Naive thymus-derived CD4-positive, alpha-beta T cell (primary cell): Measurements from ENCODE around the gene TCEAL5. TPM values are rescaled to one million over a fixed set of nuclear protein-coding genes. Genes with fewer than 3 reads are reported as not detected.

Source experiments
- ATAC-seq: fragments of 150-1000 bp; cut with Tn5 transposase; 2 replicates; pipeline ENCODE4 v1.10.0; 2021; ENCODE audit warnings: mild to moderate bottlenecking, moderate library complexity
- CTCF ChIA-PET: fragments of 350-600 bp; sonication (Branson Sonifier 250); formaldehyde crosslinking; loops from one replicate; lab custom pipeline; 2021; ENCODE audit warnings: antibody characterized with exemption; lab: Charles Lee
- POLR2A ChIA-PET: fragments of 350-600 bp; sonication (Branson Sonifier 250); formaldehyde crosslinking; loops from one replicate; lab custom pipeline; 2021; ENCODE audit warnings: antibody characterized with exemption, inconsistent platforms; lab: Charles Lee
- DNase-seq, 9 donors: peaks; one replicate each; pipeline versions ENCODE4 v3.0.0 to v3.0.0-alpha.2; 2020 to 2022; ENCODE audit warnings: mixed read lengths in 1 of 9
- H3K27ac ChIP-seq: one replicate; pipeline ENCODE4 v1.7.0; 2013; ENCODE audit warnings: mild to moderate bottlenecking, low read depth, low read length, moderate library complexity
- H3K27me3 ChIP-seq, 2 donors: one replicate each; pipeline ENCODE4 v1.7.0; 2013; ENCODE audit warnings: low read length in 2 of 2, mild to moderate bottlenecking in 2 of 2, moderate library complexity in 2 of 2; ENCODE audit not compliant: control insufficient read depth in 2 of 2, insufficient read depth in 2 of 2
- H3K36me3 ChIP-seq, 3 experiments: 1 replicate in 2 of 3; 2 replicates in 1 of 3; pipeline ENCODE4 v1.7.0; 2013; ENCODE audit warnings: low read length in 3 of 3, mild to moderate bottlenecking in 3 of 3, moderate library complexity in 1 of 3; ENCODE audit not compliant: insufficient read depth in 3 of 3, control insufficient read depth in 2 of 3
- H3K4me1 ChIP-seq, 2 donors: one replicate each; pipeline ENCODE4 v1.7.0; 2013; ENCODE audit warnings: low read length in 2 of 2, mild to moderate bottlenecking in 2 of 2, moderate library complexity in 1 of 2; ENCODE audit not compliant: control insufficient read depth in 2 of 2, insufficient read depth in 2 of 2
- H3K4me3 ChIP-seq: 2 replicates; pipeline ENCODE4 v1.7.0; 2013; ENCODE audit warnings: mild to moderate bottlenecking, low read length
- H3K9me3 ChIP-seq, 3 experiments: 1 replicate in 2 of 3; 2 replicates in 1 of 3; pipeline ENCODE4 v1.7.0; 2013; ENCODE audit warnings: low read length in 3 of 3; ENCODE audit not compliant: control insufficient read depth in 2 of 3
- H3K27ac Mint-ChIP-seq, 9 donors: one replicate each; pipeline ENCODE4 v1.8.0; 2020 to 2022; ENCODE audit warnings: mixed read lengths in 9 of 9, mild to moderate bottlenecking in 8 of 9, moderate library complexity in 5 of 9, inconsistent platforms in 2 of 9
- H3K27me3 Mint-ChIP-seq, 5 donors: one replicate each; pipeline ENCODE4 v1.8.0; 2021 to 2022; ENCODE audit warnings: mixed read lengths in 5 of 5, mild to moderate bottlenecking in 1 of 5
- H3K36me3 Mint-ChIP-seq, 5 donors: one replicate each; pipeline ENCODE4 v1.8.0; 2020 to 2022; ENCODE audit warnings: mixed read lengths in 5 of 5, mild to moderate bottlenecking in 3 of 5, inconsistent platforms in 1 of 5
- H3K4me1 Mint-ChIP-seq, 7 donors: one replicate each; pipeline ENCODE4 v1.8.0; 2020 to 2022; ENCODE audit warnings: mixed read lengths in 7 of 7, mild to moderate bottlenecking in 3 of 7, inconsistent platforms in 1 of 7
- H3K4me3 Mint-ChIP-seq, 10 donors: one replicate each; pipeline ENCODE4 v1.8.0; 2020 to 2022; ENCODE audit warnings: mild to moderate bottlenecking in 10 of 10, mixed read lengths in 10 of 10, moderate library complexity in 6 of 10, inconsistent platforms in 2 of 10
- H3K9me3 Mint-ChIP-seq, 11 donors: one replicate each; pipeline ENCODE4 v1.8.0; 2020 to 2022; ENCODE audit warnings: mixed read lengths in 11 of 11, mild to moderate bottlenecking in 4 of 11, inconsistent platforms in 1 of 11, moderate library complexity in 1 of 11
- intact Hi-C, 2 donors: fragments of 100-400 bp; cut with micrococcal nuclease; formaldehyde crosslinking; loops; one replicate each; pipeline ENCODE4 v1.15.1; 2023
- polyA plus RNA-seq, 2 donors: library from polyadenylated mRNA; unstranded; fragments of 300-500 nt; fragmentation: Illumina TruSeq; gene quantifications; one replicate each; pipeline ENCODE4 v1.2.3, GENCODE V29; 2021
- total RNA-seq, 6 experiments: library from RNA in 5 of 6; stranded (reverse) in 5 of 6; gene quantifications; 1 replicate in 5 of 6; 2 replicates in 1 of 6; pipeline ENCODE4 v1.2.3 and lab custom pipeline; 2021 to 2026

TCEAL5 gene
- total and polyA plus RNA-seq, 7 experiments from 2014 or later = not detected

GRCh38 chrX:103256651-103257050, 19.9 kb downstream of the TCEAL5 start:
- ChIA-PET POLR2A (no interaction called here), CTCF (no interaction called here)
- H3K9me3 Mint-ChIP-seq = no peaks in the 10 kb centered on the region
- H3K4me3 Mint-ChIP-seq = no peak overlapping the region
- peaks cover 0 to 18% (median 0%) of the 10 kb centered on the region in 5 donors for H3K27me3 Mint-ChIP-seq
- Histone ChIP-seq H3K36me3 (no peaks in the 10 kb centered on the region), H3K4me3 (no peak overlapping the region), H3K4me1 (no peaks in the 10 kb centered on the region), H3K27ac (no peak overlapping the region), H3K9me3 (no peaks in the 10 kb centered on the region), H3K27me3 (no peaks in the 10 kb centered on the region)
- ATAC-seq (no peak), DNase-seq (no peak)
- H3K27ac Mint-ChIP-seq = no peak overlapping the region
- H3K36me3 Mint-ChIP-seq = peaks cover 0 to 5% (median 0%) of the 10 kb centered on the region in 5 donors
- intact Hi-C loops = loop anchor here (5.0 to 10.0 kb wide), 3 partner anchors 51 to 428 kb away; partner anchors contain the start of gene MORF4L2 (in 1 of the 2)
- peaks cover 12 to 33% (median 20%) of the 10 kb centered on the region in 7 donors for H3K4me1 Mint-ChIP-seq

- Mint-ChIP-seq H3K4me1 (peaks cover 12 to 33% (median 20%) of the 10 kb centered on the region in 7 donors), H3K9me3 (no peaks in the 10 kb centered on the region), H3K4me3 (peak within 1 kb of the TSS; percentile 92 to 98 (median 96)), H3K27ac (peak within 1 kb of the TSS; percentile 87 to 97 (median 94)), H3K27me3 (peaks cover 0 to 11% (median 0%) of the 10 kb centered on the region in 5 donors), H3K36me3 (peaks cover 0 to 5% (median 0%) of the 10 kb centered on the region in 5 donors)
- H3K27me3 ChIP-seq = no peaks in the 10 kb centered on the region
- H3K36me3 ChIP-seq = no peaks in the 10 kb centered on the region
- peak within 1 kb of the TSS; percentile 85 for H3K4me3 ChIP-seq
- ATAC-seq = peak; percentile 94
- intact Hi-C loops = loop anchor here (1.0 to 10.0 kb wide), 6 partner anchors 40 to 430 kb away; partner anchors contain the start of genes BEX4 (in 2 of the 2) and MORF4L2 (in 1 of the 2)
- CTCF ChIA-PET = no interaction called here
- peak within 1 kb of the TSS; percentile 85 for H3K27ac ChIP-seq
- DNase-seq = peak in 8 of 9 donors; percentile 28 to 66 (median 47)
- no peaks in the 10 kb centered on the region for H3K4me1 ChIP-seq
- POLR2A ChIA-PET = interaction anchor here (0.7 to 0.8 kb wide), 3 partner anchors 57 to 206 kb away, joined by 3 to 4 read pairs (median 3); no protein-coding TSS in a partner anchor
- no peaks in the 10 kb centered on the region for H3K9me3 ChIP-seq
Observed at GRCh38 chrX:103254921-103255493, 21.5 kb downstream of the TCEAL5 start, which contains the start of gene TCEAL8. Gene TCEAL8 (minus strand): TSS chrX:103255155. CDS start chrX:103253979, 1,176 bp downstream.

GRCh38 chrX:103254171-103254824, 22.3 kb downstream of the TCEAL5 start:
- Histone ChIP-seq H3K36me3 (no peaks in the 10 kb centered on the region), H3K4me3 (peak overlapping the region; percentile 85), H3K4me1 (no peaks in the 10 kb centered on the region), H3K9me3 (no peaks in the 10 kb centered on the region), H3K27me3 (no peaks in the 10 kb centered on the region), H3K27ac (peak overlapping the region; percentile 85)
- CTCF ChIA-PET = no interaction called here
- peaks cover 0 to 9% (median 0%) of the 10 kb centered on the region in 5 donors for H3K27me3 Mint-ChIP-seq
- H3K9me3 Mint-ChIP-seq = no peaks in the 10 kb centered on the region
- peaks cover 0 to 5% (median 0%) of the 10 kb centered on the region in 5 donors for H3K36me3 Mint-ChIP-seq
- peak in 7 of 9 donors; percentile 7 to 35 (median 13) for DNase-seq
- H3K4me1 Mint-ChIP-seq = peaks cover 12 to 33% (median 20%) of the 10 kb centered on the region in 7 donors
- intact Hi-C loops = loop anchor here (1.0 to 10.0 kb wide), 4 partner anchors 39 to 431 kb away; partner anchors contain the start of genes BEX4 (in 2 of the 2) and MORF4L2 (in 1 of the 2)
- peak overlapping the region; percentile 87 to 97 (median 94) for H3K27ac Mint-ChIP-seq
- peak; percentile 34 for ATAC-seq
- H3K4me3 Mint-ChIP-seq = peak overlapping the region; percentile 92 to 98 (median 96)
- POLR2A ChIA-PET = interaction anchor here (0.6 to 1.4 kb wide), 4 partner anchors 121 to 212 kb away, joined by 3 read pairs; no protein-coding TSS in a partner anchor

- Histone ChIP-seq H3K4me3 (peak overlapping the region; percentile 85), H3K27ac (peak overlapping the region; percentile 85), H3K27me3 (no peaks in the 10 kb centered on the region), H3K4me1 (no peaks in the 10 kb centered on the region), H3K9me3 (no peaks in the 10 kb centered on the region), H3K36me3 (no peaks in the 10 kb centered on the region)
- ATAC-seq (no peak), DNase-seq (no peak)
- Mint-ChIP-seq H3K36me3 (peaks cover 0 to 5% (median 0%) of the 10 kb centered on the region in 5 donors), H3K4me1 (peaks cover 12 to 35% (median 20%) of the 10 kb centered on the region in 7 donors), H3K9me3 (no peaks in the 10 kb centered on the region), H3K27ac (peak overlapping the region; percentile 87 to 97 (median 94)), H3K4me3 (peak overlapping the region; percentile 92 to 98 (median 96)), H3K27me3 (peaks cover 0 to 6% (median 0%) of the 10 kb centered on the region in 5 donors)
- POLR2A ChIA-PET = interaction anchor here (0.6 to 1.4 kb wide), 4 partner anchors 38 to 213 kb away, joined by 3 read pairs; no protein-coding TSS in a partner anchor
- intact Hi-C loops = loop anchor here (1.0 to 10.0 kb wide), 4 partner anchors 38 to 431 kb away; partner anchors contain the start of genes BEX4 (in 2 of the 2) and MORF4L2 (in 1 of the 2)
- CTCF ChIA-PET = interaction anchor here (0.7 to 1.5 kb wide), 2 partner anchors 210 to 218 kb away, joined by 3 to 5 read pairs; no protein-coding TSS in a partner anchor
Observed at GRCh38 chrX:103253608-103254007, 22.9 kb downstream of the TCEAL5 start.

GRCh38 chrX:103250977-103251376, 25.6 kb downstream of the TCEAL5 start:
- Histone ChIP-seq H3K9me3 (no peaks in the 10 kb centered on the region), H3K27me3 (no peaks in the 10 kb centered on the region), H3K4me1 (no peaks in the 10 kb centered on the region), H3K27ac (no peak overlapping the region), H3K4me3 (no peak overlapping the region), H3K36me3 (no peaks in the 10 kb centered on the region)
- no peaks in the 10 kb centered on the region for H3K9me3 Mint-ChIP-seq
- ChIA-PET POLR2A (interaction anchor here (0.8 to 1.1 kb wide), 2 partner anchors 20 to 36 kb away, joined by 3 read pairs; no protein-coding TSS in a partner anchor), CTCF (no interaction called here)
- H3K36me3 Mint-ChIP-seq = peaks cover 0 to 5% (median 0%) of the 10 kb centered on the region in 5 donors
- H3K4me1 Mint-ChIP-seq = peaks cover 12 to 36% (median 20%) of the 10 kb centered on the region in 7 donors
- intact Hi-C loops = loop anchor here in 1 of 2 donors (10.0 kb wide), 2 partner anchors 94 to 434 kb away; partner anchors contain the start of gene MORF4L2
- peak overlapping the region in 2 of 9 donors; percentile 50 to 52 for H3K27ac Mint-ChIP-seq
- ATAC-seq = no peak
- H3K4me3 Mint-ChIP-seq = no peak overlapping the region
- H3K27me3 Mint-ChIP-seq = peaks cover 0 to 5% (median 0%) of the 10 kb centered on the region in 5 donors
- no peak for DNase-seq

- H3K27ac Mint-ChIP-seq = no peak overlapping the region
Observed at GRCh38 chrX:103249805-103250204, 26.7 kb downstream of the TCEAL5 start.

More at GRCh38 chrX:103249805-103250204, 26.7 kb downstream of the TCEAL5 start:
- Mint-ChIP-seq H3K36me3 (peaks cover 0 to 3% (median 0%) of the 10 kb centered on the region in 5 donors), H3K27me3 (peaks cover 0 to 12% (median 0%) of the 10 kb centered on the region in 5 donors), H3K4me3 (no peak overlapping the region), H3K9me3 (no peaks in the 10 kb centered on the region), H3K4me1 (peaks cover 11 to 27% (median 15%) of the 10 kb centered on the region in 7 donors)
- no peak for ATAC-seq
- DNase-seq = no peak
- POLR2A ChIA-PET = no interaction called here
- Histone ChIP-seq H3K27ac (no peak overlapping the region), H3K27me3 (no peaks in the 10 kb centered on the region), H3K9me3 (no peaks in the 10 kb centered on the region), H3K36me3 (no peaks in the 10 kb centered on the region), H3K4me1 (no peaks in the 10 kb centered on the region), H3K4me3 (no peak overlapping the region)
- intact Hi-C loops = loop anchor here in 1 of 2 donors (10.0 kb wide), 2 partner anchors 95 to 435 kb away; partner anchors contain the start of gene MORF4L2
- CTCF ChIA-PET = interaction anchor here (1.3 kb wide), 1 partner anchor 214 kb away, joined by 5 read pairs; no protein-coding TSS in a partner anchor
